HG03103 (cell line): ENCODE results near the gene COX6B2.

ENCODE experiments used
- ATAC-seq: cut with Tn5 transposase; IDR thresholded peaks from one replicate; pipeline ENCODE4 v1.9.1; 2021; ENCODE audit warnings: low read depth; ENCODE audit not compliant: unreplicated experiment

COX6B2 gene

DNA sequence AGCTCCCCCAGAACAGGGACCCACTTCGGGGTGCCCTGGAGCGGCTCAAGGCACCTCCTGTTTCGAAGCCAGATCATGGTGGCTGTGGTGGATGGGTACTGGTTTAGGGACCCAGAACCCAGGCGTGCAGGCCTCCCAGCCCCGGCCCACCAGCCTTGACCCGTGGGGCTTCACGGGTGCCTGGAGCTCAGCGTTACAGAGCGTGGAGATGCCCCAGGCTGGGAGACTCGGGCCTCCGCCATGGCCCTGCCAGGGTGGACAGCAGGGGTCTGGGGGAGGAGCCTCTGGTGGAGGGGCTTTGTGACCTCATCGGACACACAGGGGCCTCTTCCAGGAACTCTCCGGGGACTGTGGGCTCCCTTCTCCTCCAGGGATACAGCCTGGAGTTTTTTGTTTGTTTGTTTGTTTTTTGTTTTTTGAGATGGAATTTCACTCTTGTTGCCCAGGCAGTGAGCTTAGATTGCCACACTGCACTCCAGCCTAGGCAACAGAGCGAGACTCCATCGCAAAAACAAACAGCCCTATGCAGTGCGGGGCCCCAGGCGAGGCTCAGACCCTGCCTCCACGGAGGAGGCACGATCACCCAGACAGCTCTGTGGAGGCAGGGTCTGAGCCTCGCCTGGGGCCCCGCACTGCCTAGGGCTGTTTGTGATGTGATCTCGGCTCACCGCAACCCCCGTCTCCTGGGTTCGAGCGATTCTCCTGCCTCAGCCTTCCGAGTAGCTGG, 8.6 kb upstream of the COX6B2 start, which contains the start of gene GARIN5B:
GARIN5B (minus strand) TSS at position 271 of the 727 bp plus-strand sequence; CDS start at position 77, 194 bp downstream.
- no peak for ATAC-seq

DNA sequence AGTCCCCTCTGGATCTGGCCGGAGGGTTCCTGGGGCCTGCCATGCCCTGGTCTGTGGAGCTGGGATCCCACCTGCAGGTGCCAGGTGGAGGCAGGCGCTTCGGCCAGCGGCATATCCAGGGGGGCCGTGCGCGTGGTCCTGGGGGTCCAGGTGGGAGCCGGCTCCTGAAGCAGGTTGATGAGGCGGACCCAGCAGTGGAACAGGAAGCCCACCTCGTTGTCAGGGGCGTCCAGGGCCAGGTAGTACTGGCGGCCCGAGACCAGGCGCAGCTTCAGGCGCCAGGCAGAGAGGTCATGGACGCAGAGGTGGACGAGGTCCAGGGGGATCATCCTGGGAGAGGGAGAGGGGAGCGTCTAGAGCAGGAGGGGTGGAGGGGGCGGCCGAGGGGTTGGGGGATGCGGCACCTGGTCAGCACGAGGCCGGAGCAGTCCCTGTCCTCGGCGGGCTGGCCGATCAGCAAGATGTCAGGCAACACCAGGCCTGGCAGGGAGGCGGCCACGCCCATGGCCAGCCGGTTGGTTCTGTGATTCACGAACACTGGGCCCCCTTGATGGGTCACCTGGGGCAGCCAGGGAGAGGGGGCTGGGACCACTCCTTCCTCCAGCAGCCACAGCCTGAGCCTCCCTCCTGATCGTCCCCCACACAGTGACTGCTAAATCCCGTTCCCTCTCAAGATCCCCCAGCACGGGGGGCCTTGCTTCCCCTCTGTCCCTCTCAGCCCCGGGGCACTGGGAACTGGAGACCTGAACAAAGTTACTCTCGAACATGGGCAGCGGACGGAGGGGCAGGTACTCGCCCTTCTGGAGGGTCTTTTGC, 7.9 kb upstream of the COX6B2 start:
- no peak for ATAC-seq

- no peak for ATAC-seq
These were observed 6.4 kb upstream of the COX6B2 start for GRCh38 chr19:55360902-55361301.

- ATAC-seq = no peak
These were observed 4.7 kb upstream of the COX6B2 start for GRCh38 chr19:55358943-55359908.

DNA sequence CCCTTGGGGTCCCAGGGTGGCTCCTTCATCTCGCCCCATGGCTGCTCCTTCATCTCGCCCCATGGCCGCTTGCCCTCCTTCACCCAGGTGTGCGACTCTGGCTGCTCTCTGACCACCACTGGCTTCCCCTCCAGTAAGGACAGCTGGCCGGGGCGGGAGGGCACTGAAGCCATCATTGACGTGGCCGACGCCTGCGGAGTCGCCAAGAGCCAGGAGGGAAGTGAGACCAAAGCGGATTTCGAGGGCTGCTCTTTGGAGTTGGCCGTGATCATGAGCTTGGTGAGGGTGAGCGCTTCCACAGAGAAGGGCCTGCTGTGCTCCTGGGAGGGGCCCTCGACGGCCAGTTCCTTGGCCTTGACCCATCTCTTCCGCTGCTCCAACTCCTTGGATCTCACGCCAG, 4.0 kb upstream of the COX6B2 start:
- no peak for ATAC-seq

DNA sequence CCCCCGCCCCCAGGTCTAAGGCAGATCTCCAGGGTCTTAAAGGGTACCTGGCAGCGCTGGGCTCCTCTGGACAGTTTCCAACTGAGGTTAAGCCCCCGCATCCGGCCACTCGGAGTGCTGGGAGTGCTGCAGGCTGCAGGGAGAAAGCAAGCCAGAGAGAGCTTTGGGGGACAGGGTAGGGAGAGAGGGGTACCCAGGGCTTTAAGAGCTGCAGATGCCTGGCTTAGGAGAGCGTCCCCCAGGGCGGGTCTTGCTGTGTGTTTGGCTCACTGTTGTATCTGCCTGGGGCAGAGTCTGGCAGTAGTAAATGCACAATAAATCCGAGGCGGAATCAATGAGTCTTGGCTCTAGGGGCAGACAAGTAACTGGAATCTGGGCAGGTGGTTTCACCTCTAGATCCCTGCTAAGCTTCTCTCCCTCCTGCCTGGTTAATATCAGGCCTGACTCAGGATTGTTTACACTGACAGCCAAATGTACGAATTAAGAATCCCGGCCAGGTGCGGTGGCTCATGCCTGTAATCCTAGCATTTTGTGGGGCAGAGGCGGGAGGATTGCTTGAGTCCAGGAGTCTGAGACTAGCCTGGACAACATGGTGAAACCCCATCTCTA, 798 bp upstream of the COX6B2 start:
- no peak for ATAC-seq

GRCh38 chr19:55353803-55354697, 469 bp downstream of the COX6B2 start:
- no peak for ATAC-seq

DNA sequence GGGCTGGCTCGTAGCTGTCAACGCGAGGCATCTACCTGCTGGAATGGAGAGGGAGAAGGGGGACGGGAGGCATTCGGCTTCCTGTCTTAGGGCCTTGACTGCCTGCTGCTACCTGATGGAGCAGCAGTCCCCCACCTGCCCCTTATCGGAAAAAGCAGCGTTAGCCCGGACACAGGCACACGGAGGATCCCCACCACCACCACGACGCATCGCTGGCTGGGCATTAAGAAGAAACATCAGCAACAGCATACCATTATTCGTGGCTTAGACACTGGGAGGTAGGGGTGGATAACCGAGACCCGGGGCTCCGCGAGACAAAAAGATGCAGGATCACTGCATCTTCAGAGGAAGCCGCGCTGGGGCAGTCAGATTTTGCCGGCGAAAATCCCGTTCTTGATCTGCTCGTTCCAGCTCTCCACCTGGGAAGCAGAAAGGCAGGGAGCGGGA, 1.1 kb downstream of the COX6B2 start:
- no peak for ATAC-seq

- no peak for ATAC-seq
These were observed 1.9 kb downstream of the COX6B2 start for GRCh38 chr19:55352549-55353145.

- ATAC-seq = no peak
These were observed 2.5 kb downstream of the COX6B2 start for GRCh38 chr19:55352040-55352439.

GRCh38 chr19:55350620-55351315, 3.8 kb downstream of the COX6B2 start:
- ATAC-seq = no peak

DNA sequence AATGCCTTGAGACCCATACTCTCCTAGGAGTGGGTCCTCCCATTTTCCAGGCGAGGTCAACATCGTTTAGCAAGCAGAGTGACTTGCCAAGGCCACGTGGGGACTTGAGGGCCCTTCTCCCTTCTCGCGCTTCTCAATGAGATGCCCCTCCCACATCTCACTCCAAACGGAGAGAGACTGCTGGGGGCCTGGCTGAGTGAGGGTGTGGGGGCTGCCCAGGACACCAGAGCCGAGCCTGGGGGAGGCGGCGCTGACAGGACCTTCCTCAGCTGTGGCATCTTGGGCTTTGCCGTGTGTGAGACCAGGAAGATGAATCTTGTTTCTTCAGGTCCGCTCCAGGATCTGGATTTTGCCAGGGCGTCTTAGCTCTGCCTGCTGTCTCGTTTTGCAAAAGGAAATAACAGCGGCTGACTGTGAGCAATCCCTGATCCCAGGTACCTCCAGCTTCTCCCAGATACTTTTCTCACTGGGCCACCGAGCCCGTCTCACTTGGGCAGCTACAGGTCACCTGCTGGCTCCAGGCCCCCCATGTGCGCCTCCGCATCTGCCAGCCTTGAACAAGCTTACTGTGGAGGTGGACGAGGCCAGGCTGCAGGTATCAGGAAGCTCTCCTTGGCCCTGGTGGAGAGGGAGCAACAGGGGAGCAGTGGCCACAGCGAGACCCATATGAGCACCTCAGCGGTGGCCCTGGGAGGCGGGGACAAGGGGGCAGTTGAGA, 6.0 kb downstream of the COX6B2 start:
- no peak for ATAC-seq

GRCh38 chr19:55347442-55348009, 7.0 kb downstream of the COX6B2 start:
- ATAC-seq = no peak

DNA sequence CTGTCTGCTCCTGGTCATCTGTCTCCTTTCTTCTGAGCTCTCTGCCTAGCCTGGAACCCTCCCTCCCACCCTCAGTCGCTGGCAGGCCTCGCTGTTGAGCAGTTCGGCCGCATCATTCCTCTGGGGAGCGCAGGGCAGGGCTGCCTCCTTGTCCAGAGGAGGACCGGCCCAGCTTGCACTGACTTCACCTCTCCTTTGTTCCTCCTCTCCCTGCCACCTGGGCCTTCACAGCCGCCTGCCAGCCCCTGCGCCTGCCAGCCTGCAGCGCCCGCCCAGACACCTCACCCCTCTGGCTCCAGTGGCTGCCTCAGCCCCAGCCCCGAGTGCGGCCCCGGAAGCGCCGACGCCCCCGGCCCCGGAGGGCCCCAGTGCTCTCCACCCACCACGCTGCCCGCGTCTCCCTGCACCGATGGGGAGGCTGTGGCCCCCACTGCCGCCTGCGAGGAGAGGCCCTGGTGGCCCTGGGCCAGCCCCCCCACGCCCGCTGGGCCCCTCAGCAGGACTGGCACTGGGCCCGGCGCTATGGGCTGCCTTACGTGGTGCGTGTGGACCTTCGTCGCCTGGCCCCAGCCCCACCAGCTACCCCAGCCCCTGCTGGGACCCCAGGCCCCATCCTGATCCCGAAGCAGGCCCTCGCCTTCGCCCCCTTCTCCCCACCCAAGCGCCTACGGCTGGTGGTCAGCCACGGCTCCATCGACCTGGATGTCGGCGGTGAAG, 7.6 kb downstream of the COX6B2 start:
- ATAC-seq = no peak

DNA sequence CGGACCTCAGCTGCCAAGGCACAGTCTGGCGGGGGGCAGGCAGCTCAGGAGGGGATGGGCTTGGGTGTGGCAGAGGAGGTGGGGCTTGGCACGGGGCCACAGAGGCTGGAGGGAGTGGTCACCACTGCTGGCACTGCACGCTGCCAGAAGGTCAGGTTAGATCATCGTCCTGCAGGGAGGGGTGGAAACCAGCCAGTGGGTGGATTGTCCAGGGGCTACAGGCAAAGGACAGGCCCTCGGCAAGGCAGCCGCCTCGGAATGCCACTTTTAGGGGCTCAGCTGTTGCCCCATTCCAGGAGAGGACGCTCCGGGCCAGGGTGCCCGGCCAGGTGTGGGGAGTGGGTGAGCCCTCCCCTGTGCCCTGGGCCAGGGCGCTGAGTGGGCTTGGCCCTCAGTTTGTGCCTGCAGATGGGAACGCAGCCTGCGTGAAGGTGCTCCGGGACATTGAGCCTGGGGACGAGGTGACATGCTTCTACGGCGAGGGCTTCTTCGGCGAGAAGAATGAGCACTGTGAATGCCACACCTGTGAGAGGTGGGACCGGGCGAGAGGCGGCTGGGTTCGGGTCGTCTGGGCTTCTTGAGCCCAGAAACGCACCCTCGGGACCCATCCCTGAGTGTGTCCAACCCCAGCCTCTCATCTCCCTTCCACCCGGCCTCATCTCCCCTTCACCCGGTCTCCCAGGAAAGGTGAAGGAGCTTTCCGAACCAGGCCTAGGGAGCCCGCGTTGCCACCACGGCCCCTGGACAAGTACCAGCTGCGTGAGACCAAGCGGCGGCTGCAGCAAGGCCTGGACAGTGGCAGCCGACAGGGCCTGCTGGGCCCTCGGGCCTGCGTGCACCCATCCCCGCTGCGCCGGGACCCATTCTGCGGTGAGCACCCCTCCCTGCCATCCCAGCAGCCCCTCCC, 8.4 kb downstream of the COX6B2 start:
- ATAC-seq = no peak
